HCT116 (cell line): Measurements from ENCODE around the gene MLLT6.

Experiments
- CTCF ChIP-seq, 3 experiments: fragments of 200-600 bp in 1 of 3; sonication (generic) in 1 of 3; IDR thresholded peaks in 2 of 3; conservative IDR thresholded peaks in 1 of 3; 2 replicates each; pipeline ENCODE4 v1.5.1; 2012 to 2017; ENCODE audit warnings: low read depth in 2 of 3, low read length in 2 of 3, antibody characterized with exemption in 1 of 3, borderline replicate concordance in 1 of 3, control low read depth in 1 of 3, mild to moderate bottlenecking in 1 of 3, mixed read lengths in 1 of 3, mixed run types in 1 of 3, moderate library complexity in 1 of 3; ENCODE audit not compliant: insufficient read depth in 1 of 3
- POLR2A ChIP-seq: IDR thresholded peaks from 2 replicates; pipeline ENCODE4 v1.7.0; 2011; ENCODE audit warnings: borderline replicate concordance; ENCODE audit not compliant: insufficient read depth, insufficient read length; ENCODE audit errors: extremely low read depth
- ZFX ChIP-seq: fragments of 450-650 bp; IDR thresholded peaks from 2 replicates; pipeline ENCODE4 v1.6.1; 2017

GRCh38 chr17:38669520-38669919 lies 35.6 kb upstream of the MLLT6 start:
- TF ChIP-seq CTCF (IDR thresholded peaks at IDR 0.05 in 2 of 3, conservative IDR thresholded peaks at IDR 0.05 in 1 of 3; ENCODE audit: borderline replicate concordance in 1 of 3, insufficient read depth in 1 of 3, low read depth in 2 of 3, low read length in 2 of 3), result no peak
- TF ChIP-seq ZFX, result no peak
- no peak for TF ChIP-seq POLR2A
